ENCODE results near the gene GPR3.

Gene GPR3

DNA sequence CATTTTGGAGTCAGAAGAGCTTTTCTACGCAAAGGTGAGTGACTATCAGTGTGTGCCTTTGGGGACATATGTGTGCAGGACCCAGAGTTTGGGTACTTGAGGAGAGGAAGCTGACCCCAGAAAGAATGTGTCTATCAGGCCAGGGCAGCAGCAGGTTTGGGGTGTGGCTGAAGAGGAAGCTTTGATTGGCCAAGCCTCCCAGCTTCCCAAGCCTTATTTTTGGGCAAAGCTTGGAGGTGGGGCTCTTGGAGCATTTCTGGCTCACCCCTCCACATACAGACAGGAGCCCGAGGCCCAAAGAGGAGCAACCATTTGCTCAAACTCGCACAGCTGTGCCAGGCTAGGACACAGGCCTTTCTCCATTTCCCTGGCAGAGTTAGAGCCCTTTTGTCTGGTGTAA lies 4.7 kb downstream of the GPR3 start:
- TF ChIP-seq, protein P1, sequence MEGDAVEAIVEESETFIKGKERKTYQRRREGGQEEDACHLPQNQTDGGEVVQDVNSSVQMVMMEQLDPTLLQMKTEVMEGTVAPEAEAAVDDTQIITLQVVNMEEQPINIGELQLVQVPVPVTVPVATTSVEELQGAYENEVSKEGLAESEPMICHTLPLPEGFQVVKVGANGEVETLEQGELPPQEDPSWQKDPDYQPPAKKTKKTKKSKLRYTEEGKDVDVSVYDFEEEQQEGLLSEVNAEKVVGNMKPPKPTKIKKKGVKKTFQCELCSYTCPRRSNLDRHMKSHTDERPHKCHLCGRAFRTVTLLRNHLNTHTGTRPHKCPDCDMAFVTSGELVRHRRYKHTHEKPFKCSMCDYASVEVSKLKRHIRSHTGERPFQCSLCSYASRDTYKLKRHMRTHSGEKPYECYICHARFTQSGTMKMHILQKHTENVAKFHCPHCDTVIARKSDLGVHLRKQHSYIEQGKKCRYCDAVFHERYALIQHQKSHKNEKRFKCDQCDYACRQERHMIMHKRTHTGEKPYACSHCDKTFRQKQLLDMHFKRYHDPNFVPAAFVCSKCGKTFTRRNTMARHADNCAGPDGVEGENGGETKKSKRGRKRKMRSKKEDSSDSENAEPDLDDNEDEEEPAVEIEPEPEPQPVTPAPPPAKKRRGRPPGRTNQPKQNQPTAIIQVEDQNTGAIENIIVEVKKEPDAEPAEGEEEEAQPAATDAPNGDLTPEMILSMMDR (IDR thresholded peaks at IDR 0.05; ENCODE audit: control insufficient read depth, extremely low read depth, insufficient read depth): no peak
- DNase-seq (ENCODE audit: low read depth): no peak
- H3K4me3 ChIP-seq (ENCODE audit: low read depth, low read length): no peak overlapping the region

DNA sequence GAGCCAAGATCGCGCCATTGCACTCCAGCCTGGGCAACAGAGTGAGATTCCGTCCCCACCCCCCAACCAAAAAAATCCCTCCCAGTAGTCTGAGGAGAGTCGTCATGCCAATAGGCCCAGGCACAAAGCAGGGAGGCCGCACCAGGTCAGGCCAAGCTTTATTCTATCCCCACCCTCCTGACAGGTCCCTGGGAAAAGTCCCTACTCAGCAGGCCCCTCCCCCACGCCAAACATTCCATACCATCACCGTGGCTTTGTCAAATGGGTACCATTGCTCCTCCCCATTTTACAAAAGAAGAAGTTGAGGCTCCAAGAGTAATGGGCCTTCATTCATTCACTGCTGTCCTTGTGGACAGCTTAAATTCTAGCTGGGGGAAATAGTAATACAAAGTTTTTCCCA lies 5.3 kb downstream of the GPR3 start:
- TF ChIP-seq, protein P1 (IDR thresholded peaks at IDR 0.05; ENCODE audit: control insufficient read depth, extremely low read depth, insufficient read depth): no peak
- no peak overlapping the region for H3K4me3 ChIP-seq (ENCODE audit: low read depth, low read length)
- no peak for DNase-seq (ENCODE audit: low read depth)

DNA sequence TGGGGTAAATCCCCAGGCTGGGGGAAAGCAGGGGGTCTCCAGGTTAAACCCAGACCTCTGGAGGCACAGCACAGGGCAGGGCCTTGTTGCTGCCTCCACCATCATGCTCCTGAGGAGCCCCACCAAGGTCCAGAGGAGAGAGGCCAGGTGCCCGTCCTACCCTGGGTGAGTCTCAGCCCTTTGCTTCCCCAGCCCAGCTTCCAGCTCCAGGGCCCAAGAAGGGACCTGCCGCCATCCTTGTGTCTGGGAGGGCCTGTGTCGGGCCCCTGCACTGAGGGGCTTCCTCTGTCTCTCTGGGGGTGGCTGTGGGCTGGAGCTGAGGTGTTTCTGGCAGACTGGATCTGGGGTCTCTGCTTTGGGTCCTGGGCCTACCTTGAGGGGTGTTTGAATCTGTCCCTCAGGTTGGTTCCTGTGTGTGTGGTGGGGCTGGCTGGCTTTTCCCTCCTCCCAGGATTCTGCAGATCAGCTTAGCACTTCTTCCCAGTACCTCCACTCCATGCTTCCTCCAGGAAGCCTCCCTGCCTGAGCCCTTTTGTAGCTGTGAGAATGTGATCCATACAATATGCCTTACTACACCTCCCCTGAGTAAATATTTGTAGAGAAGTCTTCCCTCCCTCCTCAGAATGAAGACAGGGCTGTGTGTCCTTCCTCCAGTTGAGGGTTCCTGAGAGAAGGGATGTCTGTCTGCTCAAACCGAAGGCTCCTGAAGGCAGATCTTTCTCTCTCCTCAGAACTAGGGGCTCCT lies 6.2 kb downstream of the GPR3 start:
- no peak for DNase-seq (ENCODE audit: low read depth)
- TF ChIP-seq, protein P1 (IDR thresholded peaks at IDR 0.05; ENCODE audit: control insufficient read depth, extremely low read depth, insufficient read depth): no peak
- no peak overlapping the region for H3K4me3 ChIP-seq (ENCODE audit: low read depth, low read length)

DNA sequence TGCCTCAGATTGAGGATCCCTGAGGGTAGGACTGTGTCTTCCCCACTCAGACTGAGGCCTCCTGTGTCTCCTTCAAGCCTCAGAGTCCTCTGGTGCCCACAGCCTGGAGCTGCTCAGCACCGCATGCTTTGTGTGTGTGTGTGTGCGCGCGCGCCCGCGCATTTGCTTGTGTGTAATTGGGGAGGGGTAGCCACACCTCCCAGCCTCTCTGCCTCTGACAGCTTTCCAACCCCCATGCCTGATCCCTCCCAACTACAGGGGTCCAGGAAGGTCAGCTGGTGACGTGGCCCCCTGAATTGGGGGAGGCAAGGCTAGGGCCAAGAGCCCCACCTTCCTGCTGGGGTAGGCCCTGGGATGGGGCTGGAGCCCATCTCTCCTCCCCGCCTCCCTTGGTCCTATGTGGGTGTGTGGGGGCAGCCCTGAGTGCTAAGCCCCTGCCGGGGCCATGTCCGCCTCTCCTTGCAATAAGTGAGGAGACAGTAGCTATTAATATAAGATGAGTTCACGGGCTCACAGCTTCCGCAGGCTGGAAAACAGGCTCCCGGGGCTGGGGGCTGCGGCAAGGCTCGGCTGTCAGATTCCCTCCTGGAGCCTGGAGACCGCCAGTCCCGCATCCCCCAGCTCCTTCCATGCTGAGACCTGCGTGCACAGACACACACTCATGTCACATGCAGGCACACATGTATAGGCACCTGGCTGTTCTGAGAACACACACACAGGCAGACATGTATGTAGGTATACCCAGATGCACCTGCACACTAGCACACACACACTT lies 7.0 kb downstream of the GPR3 start:
- no peak for DNase-seq (ENCODE audit: low read depth)
- no peak overlapping the region for H3K4me3 ChIP-seq (ENCODE audit: low read depth, low read length)
- TF ChIP-seq, protein P1 (IDR thresholded peaks at IDR 0.05; ENCODE audit: control insufficient read depth, extremely low read depth, insufficient read depth): no peak

DNA sequence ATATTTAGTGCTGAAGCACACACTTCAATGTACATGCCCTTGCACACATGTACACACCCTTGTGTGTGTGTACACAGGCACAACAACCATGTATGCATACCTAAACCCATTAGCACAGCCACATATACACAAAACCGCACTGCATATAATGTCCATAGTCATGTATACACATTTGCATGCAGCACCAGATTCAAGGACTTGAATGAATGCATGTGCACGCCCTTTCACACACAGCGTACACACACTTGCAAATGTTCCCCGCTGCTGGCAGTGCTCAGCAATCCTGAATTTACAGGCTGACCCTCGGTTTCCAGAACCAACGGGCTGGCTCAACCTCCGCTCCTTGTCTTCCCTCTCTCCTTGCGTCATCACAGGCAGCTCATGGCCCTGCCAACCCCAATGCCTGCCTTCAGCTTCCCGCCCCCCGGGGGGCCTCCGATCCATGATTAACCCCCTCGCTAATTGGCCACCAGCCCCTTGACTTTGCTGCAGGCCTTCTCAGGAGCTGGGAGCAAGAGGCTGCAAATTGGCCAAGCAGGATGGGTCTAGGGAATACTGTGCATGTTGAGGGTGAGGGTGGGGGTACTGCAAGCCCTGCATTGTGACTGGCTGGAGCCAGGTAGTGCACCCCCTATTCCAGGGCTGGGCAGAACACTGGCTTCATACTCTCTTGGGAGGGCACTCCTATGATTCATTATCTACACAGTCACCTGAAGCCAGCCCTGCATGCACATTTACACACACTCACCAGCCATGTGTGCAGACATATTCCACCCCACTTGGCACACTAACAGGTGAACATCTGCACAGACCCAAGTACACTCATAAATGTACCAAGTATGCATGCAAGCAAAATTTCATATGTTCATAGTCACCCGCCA lies 7.9 kb downstream of the GPR3 start:
- no peak overlapping the region for H3K4me3 ChIP-seq (ENCODE audit: low read depth, low read length)
- TF ChIP-seq, protein P1 (IDR thresholded peaks at IDR 0.05; ENCODE audit: control insufficient read depth, extremely low read depth, insufficient read depth): no peak
- no peak for DNase-seq (ENCODE audit: low read depth)

DNA sequence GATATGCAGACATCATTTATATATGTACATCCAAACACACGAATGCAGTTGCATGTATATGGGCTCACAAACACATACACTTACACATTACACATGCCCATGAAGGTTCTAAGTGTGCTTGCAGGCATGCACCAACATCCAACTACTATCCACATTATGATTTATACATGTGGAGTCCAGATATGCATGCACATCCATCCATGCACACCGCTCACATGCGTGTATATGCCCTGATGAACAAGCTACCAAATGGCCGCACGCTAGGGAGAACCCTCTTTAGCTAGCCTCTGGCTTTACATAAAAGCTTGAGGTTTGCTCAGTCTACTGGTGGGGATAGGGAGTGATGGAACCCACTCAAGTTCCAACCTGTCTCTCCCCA lies 8.5 kb downstream of the GPR3 start:
- DNase-seq (ENCODE audit: low read depth): no peak
- TF ChIP-seq, protein P1 (IDR thresholded peaks at IDR 0.05; ENCODE audit: control insufficient read depth, extremely low read depth, insufficient read depth): no peak
- H3K4me3 ChIP-seq (ENCODE audit: low read depth, low read length): no peak overlapping the region
